ENCODE data around the gene PUM2.
"Not testable (repeated sequence)": the region's sequence is repeated elsewhere in the genome, so short reads cannot be mapped to it uniquely, and the experiment has no call there.

The PUM2 gene

GRCh38 chr2:20370191-20370590 lies 19.5 kb upstream of the PUM2 start:
- DNase-seq = no peak

- no peak for DNase-seq
Measured at GRCh38 chr2:20369366-20369765, 18.7 kb upstream of the PUM2 start.

- no peak for DNase-seq
Measured at GRCh38 chr2:20368706-20369105, 18.1 kb upstream of the PUM2 start.

GRCh38 chr2:20367929-20368328 lies 17.3 kb upstream of the PUM2 start:
- not testable (repeated sequence) for DNase-seq

GRCh38 chr2:20366672-20367116 lies 16.1 kb upstream of the PUM2 start:
- peak; percentile 38 for DNase-seq

- DNase-seq = peak; percentile 60
Measured at GRCh38 chr2:20365249-20365817, 14.7 kb upstream of the PUM2 start.

GRCh38 chr2:20363578-20363977 lies 12.9 kb upstream of the PUM2 start:
- DNase-seq = peak; percentile 9

GRCh38 chr2:20362701-20363435 lies 12.2 kb upstream of the PUM2 start:
- peak; percentile 38 for DNase-seq

- no peak for DNase-seq
Measured at GRCh38 chr2:20361893-20362292, 11.2 kb upstream of the PUM2 start.

- no peak for DNase-seq
Measured at GRCh38 chr2:20359096-20359495, 8.5 kb upstream of the PUM2 start.

GRCh38 chr2:20357638-20358389 lies 7.2 kb upstream of the PUM2 start:
- no peak for DNase-seq

GRCh38 chr2:20356042-20356441 lies 5.4 kb upstream of the PUM2 start:
- DNase-seq = no peak

- DNase-seq = no peak
Measured at GRCh38 chr2:20355131-20355530, 4.5 kb upstream of the PUM2 start.

GRCh38 chr2:20353241-20353992 lies 2.8 kb upstream of the PUM2 start:
- DNase-seq = no peak

- no peak for DNase-seq
Measured at GRCh38 chr2:20352581-20353216, 2.1 kb upstream of the PUM2 start.

GRCh38 chr2:20352230-20352578 lies 1.6 kb upstream of the PUM2 start:
- no peak for DNase-seq

GRCh38 chr2:20351555-20352229 lies 1.0 kb upstream of the PUM2 start:
- DNase-seq = no peak

GRCh38 chr2:20350041-20350712 lies 467 bp downstream of the PUM2 start:
- DNase-seq = peak; percentile 90

- no peak for DNase-seq
Measured at GRCh38 chr2:20349513-20349921, 1.1 kb downstream of the PUM2 start.

GRCh38 chr2:20348542-20348941 lies 2.1 kb downstream of the PUM2 start:
- DNase-seq = no peak

GRCh38 chr2:20346565-20347381 lies 3.9 kb downstream of the PUM2 start:
- DNase-seq = no peak
